ENCODE measurements around the gene DLST. TPM values are rescaled to one million over a fixed set of nuclear protein-coding genes. Genes with fewer than 3 reads are reported as not detected.
"Not testable (repeated sequence)": the region's sequence is repeated elsewhere in the genome, so short reads cannot be mapped to it uniquely, and the experiment has no call there.

The DLST gene
- total RNA-seq, 4 donors from 2014 or later = 79.3 to 98.7 (median 87.8) TPM

DNA sequence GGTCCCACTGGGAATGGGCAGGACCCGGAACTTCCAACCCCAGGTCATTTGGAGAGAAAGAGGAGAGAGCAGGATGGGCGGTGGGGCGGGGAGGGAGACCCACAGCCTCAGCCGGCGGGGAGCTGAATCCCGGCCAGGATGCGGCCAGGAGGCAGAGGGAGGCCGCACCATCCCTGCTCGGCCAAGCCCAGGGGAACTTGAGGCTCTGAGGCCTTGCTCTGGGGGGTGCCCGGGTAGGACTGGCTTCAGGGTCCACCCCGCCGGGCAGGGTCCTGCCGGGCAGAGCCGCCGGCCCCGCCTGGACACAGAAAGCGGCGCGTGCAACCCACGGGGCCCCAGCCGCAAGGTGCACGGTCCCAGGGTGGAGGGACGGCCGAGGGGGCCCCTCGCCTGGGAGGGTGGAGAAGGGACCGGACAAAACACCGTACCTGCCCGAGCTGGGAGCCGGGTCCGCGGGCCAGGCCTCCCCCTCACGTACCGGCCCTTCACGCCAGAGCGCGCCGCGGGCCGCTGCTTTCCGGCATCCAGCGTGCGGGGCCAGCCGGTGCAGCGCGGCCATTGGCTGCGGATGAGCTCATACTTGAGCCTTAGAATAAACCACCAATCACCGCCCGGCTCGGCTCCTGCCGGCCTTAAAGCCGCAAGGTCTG lies 41.2 kb downstream of the DLST start, which contains the start of gene RPS6KL1:
Gene RPS6KL1 (minus strand): TSS at position 509 of the 650 bp plus-strand sequence. CDS start 1,719 bp downstream, outside the sequence.
- H3K27ac ChIP-seq = peak within 1 kb of the TSS in 3 of 4 donors; percentile 76 to 85 (median 78)
- WGBS, 2 donors (ENCODE audit: low coverage in 1 of 2) = no CpG with 5 or more reads among the region's 51 CpGs
- ATAC-seq = peak; percentile 98

DNA sequence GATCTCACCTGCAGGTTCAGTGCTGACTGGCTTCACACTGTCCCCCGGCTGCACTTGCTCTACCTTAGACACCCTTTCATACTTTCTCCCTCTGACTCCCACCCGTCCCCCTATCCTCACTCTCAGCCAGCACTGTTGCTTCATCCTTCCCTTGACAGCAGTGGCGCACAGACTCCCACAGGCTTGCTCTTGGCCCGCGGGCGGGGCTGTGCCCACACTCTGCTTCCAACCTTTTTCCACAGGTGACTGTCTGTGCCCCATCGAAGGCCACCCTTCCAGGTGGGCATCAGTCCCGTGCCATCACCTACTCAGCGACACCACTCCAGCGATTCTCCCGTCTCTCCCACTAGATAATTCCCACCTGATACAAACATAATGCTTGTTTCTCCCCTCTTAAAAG lies 42.3 kb downstream of the DLST start:
- ATAC-seq = no peak
- 78 to 80% methylated on average over 3 to 11 of the region's 11 CpGs for WGBS, 2 donors (ENCODE audit: low coverage in 1 of 2)

More for the DNA sequence above, 41.2 kb downstream of the DLST start, which contains the start of gene RPS6KL1:
- H3K4me1 ChIP-seq = peaks cover 0 to 28% (median 7%) of the 10 kb centered on the region in 3 donors
- H3K36me3 ChIP-seq = peaks cover 0 to 12% of the 10 kb centered on the region in 2 donors
- TF ChIP-seq POLR2A (IDR thresholded peaks at IDR 0.05) (no peak), EP300 (IDR thresholded peaks at IDR 0.05) (no peak), POLR2AphosphoS5 (IDR thresholded peaks at IDR 0.05) (peak; percentile 19)
- peak within 1 kb of the TSS; percentile 32 to 70 for H3K4me3 ChIP-seq
- no peaks in the 10 kb centered on the region for H3K9me3 ChIP-seq
- H3K27me3 ChIP-seq = no peaks in the 10 kb centered on the region

GRCh38 chr14:74927225-74927624 lies 45.5 kb downstream of the DLST start:
- peaks cover 7% of the 10 kb centered on the region for H3K27me3 ChIP-seq
- no peak overlapping the region for H3K27ac ChIP-seq
- ATAC-seq = no peak
- H3K36me3 ChIP-seq = no peaks in the 10 kb centered on the region
- H3K4me1 ChIP-seq = peaks cover 0 to 20% (median 0%) of the 10 kb centered on the region in 3 donors
- 78 to 83% methylated on average over 6 of the region's 6 CpGs for WGBS, 2 donors (ENCODE audit: low coverage in 1 of 2)
- H3K4me3 ChIP-seq = no peak overlapping the region
- no peak for TF ChIP-seq POLR2A (IDR thresholded peaks at IDR 0.05)
- TF ChIP-seq EP300 (IDR thresholded peaks at IDR 0.05) = no peak
- TF ChIP-seq CTCF (IDR thresholded peaks at IDR 0.05) = no peak
- TF ChIP-seq POLR2AphosphoS5 (IDR thresholded peaks at IDR 0.05) = no peak
- H3K9me3 ChIP-seq = no peaks in the 10 kb centered on the region

More for the DNA sequence above, 42.3 kb downstream of the DLST start:
- H3K27ac ChIP-seq = no peak overlapping the region
- H3K9me3 ChIP-seq = no peaks in the 10 kb centered on the region
- H3K4me3 ChIP-seq = no peak overlapping the region
- peaks cover 0 to 19% (median 0%) of the 10 kb centered on the region in 3 donors for H3K4me1 ChIP-seq
- no peaks in the 10 kb centered on the region for H3K27me3 ChIP-seq
- TF ChIP-seq CTCF (IDR thresholded peaks at IDR 0.05) (no peak), EP300 (IDR thresholded peaks at IDR 0.05) (no peak), POLR2A (IDR thresholded peaks at IDR 0.05) (no peak), POLR2AphosphoS5 (IDR thresholded peaks at IDR 0.05) (no peak)
- H3K36me3 ChIP-seq = peaks cover 0 to 11% of the 10 kb centered on the region in 2 donors

- WGBS, 2 donors (ENCODE audit: low coverage in 1 of 2) = 63 to 72% methylated on average over 5 of the region's 6 CpGs
These were observed 47.5 kb downstream of the DLST start for GRCh38 chr14:74929242-74929641.

GRCh38 chr14:74931744-74932143 lies 50.0 kb downstream of the DLST start:
- WGBS, 2 donors (ENCODE audit: low coverage in 1 of 2) = 65 to 92% methylated on average over 6 to 8 of the region's 9 CpGs
- H3K36me3 ChIP-seq, H3K27ac ChIP-seq: not testable (repeated sequence)

More at GRCh38 chr14:74929242-74929641, 47.5 kb downstream of the DLST start:
- no peak overlapping the region for H3K27ac ChIP-seq
- peaks cover 14% of the 10 kb centered on the region for H3K27me3 ChIP-seq
- H3K4me3 ChIP-seq = no peak overlapping the region
- H3K36me3 ChIP-seq = no peaks in the 10 kb centered on the region
- H3K9me3 ChIP-seq = no peaks in the 10 kb centered on the region
- peaks cover 0 to 24% (median 0%) of the 10 kb centered on the region in 3 donors for H3K4me1 ChIP-seq
- no peak for ATAC-seq
- no peak for TF ChIP-seq EP300 (IDR thresholded peaks at IDR 0.05)
- TF ChIP-seq CTCF (IDR thresholded peaks at IDR 0.05) = no peak
- no peak for TF ChIP-seq POLR2A (IDR thresholded peaks at IDR 0.05)
- TF ChIP-seq POLR2AphosphoS5 (IDR thresholded peaks at IDR 0.05) = no peak

More at GRCh38 chr14:74931744-74932143, 50.0 kb downstream of the DLST start:
- ATAC-seq, H3K9me3 ChIP-seq, H3K4me3 ChIP-seq: not testable (repeated sequence)
- H3K4me1 ChIP-seq = peaks cover 0 to 35% (median 8%) of the 10 kb centered on the region in 3 donors
- H3K27me3 ChIP-seq = peaks cover 30% of the 10 kb centered on the region
